ENCODE data around the gene APAF1. TPM values are rescaled to one million over a fixed set of nuclear protein-coding genes. Genes with fewer than 3 reads are reported as not detected.

APAF1 gene
- total and polyA plus RNA-seq, 11 donors: 2.5 to 11.6 (median 3.7) TPM

DNA sequence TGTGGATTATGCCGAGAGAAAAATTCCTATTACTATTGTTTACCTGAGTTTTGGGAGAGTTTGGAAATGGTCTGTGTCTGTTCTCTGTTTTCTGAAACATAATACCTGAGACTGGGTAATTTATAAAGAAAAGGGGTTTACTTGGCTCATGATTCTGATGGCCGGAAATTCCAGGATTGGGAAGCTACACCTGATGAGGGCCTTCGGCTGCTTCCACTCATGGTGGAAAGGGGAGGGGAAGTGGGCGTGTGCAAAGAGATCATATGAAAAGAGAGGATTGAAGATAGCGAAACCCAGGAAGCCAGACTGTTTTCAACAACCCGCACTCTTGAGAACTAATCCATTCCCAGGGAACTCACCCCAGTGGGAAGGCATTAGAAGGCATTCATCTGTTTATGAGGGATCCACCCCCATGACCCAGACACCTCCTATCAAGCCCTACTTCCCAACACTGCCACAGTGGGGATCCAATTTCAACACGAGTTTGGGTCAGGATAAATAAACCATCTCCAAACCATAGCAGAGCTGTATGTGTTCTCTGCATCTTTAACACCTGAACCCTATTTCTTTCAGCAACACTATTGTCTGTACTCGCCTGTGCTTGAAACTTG is 51.1 kb downstream of the APAF1 start:
- WGBS, 4 donors: 85 to 91% (median 87%) methylated on average over 8 of the region's 8 CpGs
- H3K27ac ChIP-seq: no peak overlapping the region
- intact Hi-C loops (cut with DNase I): loop anchor here in 6 of 10 donors (5.0 to 10.0 kb wide), 2 partner anchors 299 to 301 kb away; no protein-coding TSS in a partner anchor
- no peaks in the 10 kb centered on the region for H3K27me3 ChIP-seq
- DNase-seq (no peak), ATAC-seq (no peak)
- no peak overlapping the region for H3K4me3 ChIP-seq
- H3K4me1 ChIP-seq: peaks cover 0 to 23% (median 9%) of the 10 kb centered on the region in 12 donors
- TF ChIP-seq, protein P1, sequence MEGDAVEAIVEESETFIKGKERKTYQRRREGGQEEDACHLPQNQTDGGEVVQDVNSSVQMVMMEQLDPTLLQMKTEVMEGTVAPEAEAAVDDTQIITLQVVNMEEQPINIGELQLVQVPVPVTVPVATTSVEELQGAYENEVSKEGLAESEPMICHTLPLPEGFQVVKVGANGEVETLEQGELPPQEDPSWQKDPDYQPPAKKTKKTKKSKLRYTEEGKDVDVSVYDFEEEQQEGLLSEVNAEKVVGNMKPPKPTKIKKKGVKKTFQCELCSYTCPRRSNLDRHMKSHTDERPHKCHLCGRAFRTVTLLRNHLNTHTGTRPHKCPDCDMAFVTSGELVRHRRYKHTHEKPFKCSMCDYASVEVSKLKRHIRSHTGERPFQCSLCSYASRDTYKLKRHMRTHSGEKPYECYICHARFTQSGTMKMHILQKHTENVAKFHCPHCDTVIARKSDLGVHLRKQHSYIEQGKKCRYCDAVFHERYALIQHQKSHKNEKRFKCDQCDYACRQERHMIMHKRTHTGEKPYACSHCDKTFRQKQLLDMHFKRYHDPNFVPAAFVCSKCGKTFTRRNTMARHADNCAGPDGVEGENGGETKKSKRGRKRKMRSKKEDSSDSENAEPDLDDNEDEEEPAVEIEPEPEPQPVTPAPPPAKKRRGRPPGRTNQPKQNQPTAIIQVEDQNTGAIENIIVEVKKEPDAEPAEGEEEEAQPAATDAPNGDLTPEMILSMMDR (IDR thresholded peaks at IDR 0.05): no peak
- no peak for TF ChIP-seq POLR2A (IDR thresholded peaks at IDR 0.05)
- H3K9me3 ChIP-seq: peaks cover 0 to 13% (median 0%) of the 10 kb centered on the region in 12 donors
- peaks cover 0 to 62% (median 33%) of the 10 kb centered on the region in 9 donors for H3K36me3 ChIP-seq

DNA sequence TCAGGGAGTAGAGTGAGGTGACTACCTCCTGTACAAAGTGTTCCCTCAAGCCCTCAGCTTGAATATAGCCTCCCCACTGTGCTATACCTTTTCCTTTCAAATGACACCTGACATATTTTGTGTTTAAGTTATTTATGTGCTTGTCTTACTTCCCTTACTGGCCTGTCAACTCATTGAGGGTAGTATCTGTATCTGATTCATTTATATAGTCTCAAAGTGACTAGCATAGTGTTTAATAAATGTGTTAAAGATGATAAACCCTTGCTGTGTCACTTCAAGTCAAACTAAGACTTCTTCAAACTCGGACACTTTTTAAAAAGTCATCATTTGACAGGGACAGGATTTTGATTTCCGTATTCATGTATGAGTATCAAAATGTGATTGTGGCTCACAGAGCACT is 52.1 kb downstream of the APAF1 start:
- 92 to 96% (median 94%) methylated on average over 2 of the region's 2 CpGs for WGBS, 4 donors
- TF ChIP-seq, protein P1 (IDR thresholded peaks at IDR 0.05): no peak
- TF ChIP-seq POLR2A (IDR thresholded peaks at IDR 0.05): no peak
- no peaks in the 10 kb centered on the region for H3K27me3 ChIP-seq
- H3K27ac ChIP-seq: no peak overlapping the region
- intact Hi-C loops (cut with DNase I): loop anchor here in 6 of 10 donors (5.0 to 10.0 kb wide), 2 partner anchors 298 to 300 kb away; no protein-coding TSS in a partner anchor
- DNase-seq (no peak), ATAC-seq (no peak)
- peaks cover 0 to 13% (median 0%) of the 10 kb centered on the region in 12 donors for H3K9me3 ChIP-seq
- peaks cover 0 to 21% (median 9%) of the 10 kb centered on the region in 12 donors for H3K4me1 ChIP-seq
- H3K4me3 ChIP-seq: no peak overlapping the region
- peaks cover 0 to 56% (median 30%) of the 10 kb centered on the region in 9 donors for H3K36me3 ChIP-seq

DNA sequence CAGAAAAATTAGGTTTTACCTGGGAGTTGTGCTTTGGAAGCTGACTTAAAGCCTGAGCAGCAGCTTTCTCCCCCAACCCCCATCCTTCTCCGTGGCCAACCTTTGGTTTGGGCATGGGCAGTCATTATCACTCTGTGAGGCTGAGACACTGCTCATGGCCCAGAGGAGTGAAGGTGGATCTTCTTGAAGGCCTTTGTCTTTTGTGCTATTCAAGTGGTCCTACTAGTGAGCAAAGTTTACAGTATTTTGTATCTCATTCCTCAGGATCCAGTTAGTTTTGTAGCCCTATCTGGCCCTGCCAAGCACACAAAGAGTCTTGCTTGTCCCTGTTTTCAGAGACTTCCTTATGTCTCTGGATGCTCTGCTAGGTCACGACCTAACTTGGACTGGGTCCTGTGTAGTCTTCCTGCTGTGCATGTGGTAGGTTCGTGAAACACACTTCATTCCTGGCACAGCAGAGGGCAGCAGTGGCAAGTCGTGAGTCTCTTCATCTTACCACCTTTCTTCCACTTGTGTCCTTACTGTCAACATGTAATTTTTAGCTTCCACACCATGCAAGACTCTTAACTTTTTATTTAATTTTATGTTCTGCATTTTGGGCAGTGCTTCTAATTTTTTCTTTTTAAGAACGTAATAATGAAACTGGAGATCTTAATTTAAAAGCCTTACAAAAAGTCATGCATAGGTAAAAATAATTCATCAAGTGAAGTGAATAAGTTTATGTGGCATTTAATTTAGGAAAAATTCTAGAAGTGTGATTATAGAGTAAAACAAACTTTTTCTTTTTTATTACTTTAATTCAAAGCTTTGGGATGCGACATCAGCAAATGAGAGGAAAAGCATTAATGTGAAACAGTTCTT is 53.7 kb downstream of the APAF1 start:
- Histone ChIP-seq H3K36me3 (peaks cover 0 to 47% (median 28%) of the 10 kb centered on the region in 9 donors), H3K27me3 (no peaks in the 10 kb centered on the region), H3K4me1 (peaks cover 0 to 21% (median 9%) of the 10 kb centered on the region in 12 donors), H3K9me3 (peaks cover 0 to 12% (median 0%) of the 10 kb centered on the region in 12 donors), H3K4me3 (no peak overlapping the region), H3K27ac (peak overlapping the region in 2 of 12 donors; percentile 8 to 50)
- WGBS, 4 donors: 32 to 38% (median 35%) methylated on average over 6 of the region's 6 CpGs
- TF ChIP-seq, protein P1 (IDR thresholded peaks at IDR 0.05): peak; percentile 26 to 65 (median 48)
- TF ChIP-seq POLR2A (IDR thresholded peaks at IDR 0.05): no peak
- intact Hi-C loops (cut with DNase I): loop anchor here in 9 of 10 donors (2.0 to 10.0 kb wide), 3 partner anchors 296 to 300 kb away; no protein-coding TSS in a partner anchor
- DNase-seq (peak; percentile 28 to 67 (median 56)), ATAC-seq (peak; percentile 51 to 95 (median 92))
